Skin epidermis (tissue), 12 donors: Measurements from ENCODE around the gene TAOK3.
A peak's percentile ranks its signal among the peaks of the same experiment; 100 is the strongest.
"Not testable (repeated sequence)": the region's sequence is repeated elsewhere in the genome, so short reads cannot be mapped to it uniquely, and the experiment has no call there.

Experiments used
- H3K27ac ChIP-seq, 21 experiments: fragments of 200-600 bp; sonication (generic) in 11 of 21; one replicate each; pipeline ENCODE4 v1.5.0; 2020; ENCODE audit warnings: mild to moderate bottlenecking in 3 of 21, inconsistent platforms in 2 of 21, moderate library complexity in 2 of 21
- H3K4me3 ChIP-seq, 7 experiments: fragments of 200-600 bp; sonication (generic) in 2 of 7; one replicate each; pipeline ENCODE4 v1.5.0; 2020; ENCODE audit warnings: inconsistent platforms in 2 of 7, mild to moderate bottlenecking in 2 of 7, moderate library complexity in 1 of 7

Gene TAOK3

GRCh38 chr12:118245886-118246285 is 126.8 kb downstream of the TAOK3 start:
- H3K4me3 ChIP-seq, H3K27ac ChIP-seq: not testable (repeated sequence)

GRCh38 chr12:118238888-118239287 is 133.8 kb downstream of the TAOK3 start:
- Histone ChIP-seq H3K4me3 (no peak overlapping the region), H3K27ac (peak overlapping the region in 11 of 21 experiments; percentile 4 to 81 (median 57))

- peak overlapping the region in 18 of 21 experiments; percentile 11 to 81 (median 52) for H3K27ac ChIP-seq
- no peak overlapping the region for H3K4me3 ChIP-seq
Observed at GRCh38 chr12:118237908-118238307, 134.8 kb downstream of the TAOK3 start.

GRCh38 chr12:118237052-118237665 is 135.5 kb downstream of the TAOK3 start:
- Histone ChIP-seq H3K27ac (peak overlapping the region in 19 of 21 experiments; percentile 11 to 81 (median 50)), H3K4me3 (no peak overlapping the region)

- no peak overlapping the region for H3K27ac ChIP-seq
Observed at GRCh38 chr12:118220702-118221101, 152.0 kb downstream of the TAOK3 start.

GRCh38 chr12:118219772-118220171 is 152.9 kb downstream of the TAOK3 start:
- no peak overlapping the region for H3K27ac ChIP-seq
- H3K4me3 ChIP-seq: no peak overlapping the region

More at GRCh38 chr12:118220702-118221101, 152.0 kb downstream of the TAOK3 start:
- H3K4me3 ChIP-seq: no peak overlapping the region

- Histone ChIP-seq H3K27ac (no peak overlapping the region), H3K4me3 (no peak overlapping the region)
Observed at GRCh38 chr12:118219106-118219505, 153.6 kb downstream of the TAOK3 start.

GRCh38 chr12:118213452-118213851 is 159.3 kb downstream of the TAOK3 start:
- no peak overlapping the region for H3K4me3 ChIP-seq
- no peak overlapping the region for H3K27ac ChIP-seq

GRCh38 chr12:118212606-118213005 is 160.1 kb downstream of the TAOK3 start:
- Histone ChIP-seq H3K4me3 (no peak overlapping the region), H3K27ac (no peak overlapping the region)

GRCh38 chr12:118206107-118206412 is 166.6 kb downstream of the TAOK3 start:
- H3K4me3 ChIP-seq: no peak overlapping the region
- no peak overlapping the region for H3K27ac ChIP-seq

GRCh38 chr12:118193958-118194357 is 178.7 kb downstream of the TAOK3 start:
- H3K4me3 ChIP-seq: no peak overlapping the region

GRCh38 chr12:118193477-118193876 is 179.2 kb downstream of the TAOK3 start:
- no peak overlapping the region for H3K27ac ChIP-seq
- no peak overlapping the region for H3K4me3 ChIP-seq

More at GRCh38 chr12:118193958-118194357, 178.7 kb downstream of the TAOK3 start:
- no peak overlapping the region for H3K27ac ChIP-seq

- Histone ChIP-seq H3K27ac (peak overlapping the region in 17 of 21 experiments; percentile 2 to 70 (median 50)), H3K4me3 (peak overlapping the region in 2 of 7 experiments; percentile 6 to 10)
Observed at GRCh38 chr12:118190266-118190665, 182.4 kb downstream of the TAOK3 start.

GRCh38 chr12:118189741-118190191 is 182.9 kb downstream of the TAOK3 start:
- peak overlapping the region in 18 of 21 experiments; percentile 2 to 70 (median 50) for H3K27ac ChIP-seq
- H3K4me3 ChIP-seq: peak overlapping the region in 3 of 7 experiments; percentile 6 to 15 (median 10)

- Histone ChIP-seq H3K27ac (no peak overlapping the region), H3K4me3 (no peak overlapping the region)
Observed at GRCh38 chr12:118188690-118189371, 183.9 kb downstream of the TAOK3 start.

GRCh38 chr12:118187751-118188435 is 184.8 kb downstream of the TAOK3 start:
- H3K27ac ChIP-seq: peak overlapping the region in 1 of 21 experiments; percentile 12
- no peak overlapping the region for H3K4me3 ChIP-seq

GRCh38 chr12:118185602-118186397 is 186.9 kb downstream of the TAOK3 start:
- Histone ChIP-seq H3K27ac (no peak overlapping the region), H3K4me3 (no peak overlapping the region)

GRCh38 chr12:118183711-118184110 is 189.0 kb downstream of the TAOK3 start:
- no peak overlapping the region for H3K27ac ChIP-seq

GRCh38 chr12:118183155-118183554 is 189.6 kb downstream of the TAOK3 start:
- no peak overlapping the region for H3K4me3 ChIP-seq
- no peak overlapping the region for H3K27ac ChIP-seq

More at GRCh38 chr12:118183711-118184110, 189.0 kb downstream of the TAOK3 start:
- H3K4me3 ChIP-seq: no peak overlapping the region
